PC-3 (cell line): Measurements from ENCODE around the gene ZSCAN29. TPM values are rescaled to one million over a fixed set of nuclear protein-coding genes. Genes with fewer than 3 reads are reported as not detected.

Source experiments
- ATAC-seq: fragments of 200-7000 bp; cut with Tn5 transposase; 2 replicates; pipeline ENCODE4 v1.9.1; 2020; ENCODE audit warnings: mild to moderate bottlenecking, moderate library complexity
- BruUV-seq: library from RNA; stranded (reverse); fragments of 400-500 nt; replicated peaks from 2 replicates; lab custom pipeline; 2021; lab: Mats Ljungman, UMichigan
- CTCF ChIA-PET: fragments of 300-600 bp; sonication (Branson Sonifier 250); formaldehyde crosslinking; loops from one replicate; lab custom pipeline; 2022; ENCODE audit warnings: antibody characterized with exemption; lab: Charles Lee
- POLR2A ChIA-PET: fragments of 300-600 bp; sonication (Branson Sonifier 250); formaldehyde crosslinking; loops from one replicate; lab custom pipeline; 2022; ENCODE audit warnings: antibody characterized with exemption; ENCODE audit not compliant: unreplicated experiment; lab: Charles Lee
- DNase-seq: peaks from one replicate; pipeline ENCODE4 v3.0.0-alpha.2; 2015
- H2AFZ ChIP-seq: fragments of 300-600 bp; sonication (generic); 2 replicates; pipeline ENCODE4 v1.6.0; 2016; ENCODE audit warnings: antibody characterized with exemption, low read length
- H3F3A ChIP-seq: fragments of 300-600 bp; sonication (generic); one replicate; pipeline ENCODE4 v1.6.0; 2017; ENCODE audit warnings: antibody characterized with exemption, low read length, control low read depth, mild to moderate bottlenecking; ENCODE audit not compliant: unreplicated experiment
- H3K27ac ChIP-seq: fragments of 300-600 bp; sonication (generic); 2 replicates; pipeline ENCODE4 v1.5.1; 2016; ENCODE audit warnings: mild to moderate bottlenecking, low read length
- H3K27me3 ChIP-seq: fragments of 300-600 bp; sonication (generic); 2 replicates; pipeline ENCODE4 v1.6.1; 2016; ENCODE audit warnings: low read length, mixed read lengths
- H3K36me3 ChIP-seq: fragments of 300-600 bp; sonication (generic); 2 replicates; pipeline ENCODE4 v1.6.1; 2016; ENCODE audit warnings: low read depth, mixed run types, low read length, mixed read lengths
- H3K4me1 ChIP-seq: fragments of 300-600 bp; sonication (generic); 2 replicates; pipeline ENCODE4 v1.5.1; 2016; ENCODE audit warnings: low read length; ENCODE audit not compliant: insufficient read depth
- H3K4me2 ChIP-seq: fragments of 300-600 bp; sonication (generic); 2 replicates; pipeline ENCODE4 v1.6.0; 2016; ENCODE audit warnings: low read length
- H3K4me3 ChIP-seq: fragments of 300-600 bp; sonication (generic); 2 replicates; pipeline ENCODE4 v1.5.1; 2016; ENCODE audit warnings: mild to moderate bottlenecking, low read length, mixed read lengths
- H3K79me2 ChIP-seq: fragments of 300-600 bp; sonication (generic); 2 replicates; pipeline ENCODE4 v1.6.1; 2017; ENCODE audit warnings: low read length, mixed read lengths
- H3K9ac ChIP-seq: fragments of 300-600 bp; sonication (generic); 2 replicates; pipeline ENCODE4 v1.6.0; 2016; ENCODE audit warnings: mild to moderate bottlenecking, low read length
- H3K9me2 ChIP-seq: fragments of 300-600 bp; sonication (generic); replicated peaks from 2 replicates; pipeline ENCODE4 v1.6.1; 2016; ENCODE audit warnings: mixed run types, low read length, mixed read lengths
- H3K9me3 ChIP-seq: fragments of 300-600 bp; sonication (generic); 2 replicates; pipeline ENCODE4 v1.6.1; 2016; ENCODE audit warnings: low read length, mixed read lengths
- H4K20me1 ChIP-seq: fragments of 300-600 bp; sonication (generic); 2 replicates; pipeline ENCODE4 v1.6.1; 2016; ENCODE audit warnings: low read length, mixed read lengths
- CTCF ChIP-seq: fragments of 300-600 bp; sonication (generic); conservative IDR thresholded peaks from 2 replicates; pipeline ENCODE4 v1.5.1; 2017; ENCODE audit warnings: antibody characterized with exemption, low read depth, mild to moderate bottlenecking, low read length
- EZH2 ChIP-seq: fragments of 300-600 bp; sonication (generic); IDR thresholded peaks from one replicate; pipeline ENCODE4 v1.6.1; 2017; ENCODE audit warnings: antibody characterized with exemption, mild to moderate bottlenecking, low read length; ENCODE audit not compliant: unreplicated experiment
- EZH2phosphoT487 ChIP-seq: fragments of 300-600 bp; sonication (generic); IDR thresholded peaks from 2 replicates; pipeline ENCODE4 v1.6.1; 2018; ENCODE audit warnings: mild to moderate bottlenecking, antibody characterized with exemption, low read length, borderline replicate concordance
- intact Hi-C: fragments of 100-400 bp; cut with micrococcal nuclease; formaldehyde crosslinking; loops from 2 replicates; pipeline ENCODE4 v1.9.0; 2023
- total RNA-seq: library from RNA; depleted of rRNA; stranded (reverse); fragments of >200 nt; gene quantifications from 2 replicates; pipeline ENCODE4 v1.2.3, GENCODE V29; 2014

ZSCAN29 gene
- total RNA-seq, 1 experiment from 2014 or later, result 28.0 TPM

DNA sequence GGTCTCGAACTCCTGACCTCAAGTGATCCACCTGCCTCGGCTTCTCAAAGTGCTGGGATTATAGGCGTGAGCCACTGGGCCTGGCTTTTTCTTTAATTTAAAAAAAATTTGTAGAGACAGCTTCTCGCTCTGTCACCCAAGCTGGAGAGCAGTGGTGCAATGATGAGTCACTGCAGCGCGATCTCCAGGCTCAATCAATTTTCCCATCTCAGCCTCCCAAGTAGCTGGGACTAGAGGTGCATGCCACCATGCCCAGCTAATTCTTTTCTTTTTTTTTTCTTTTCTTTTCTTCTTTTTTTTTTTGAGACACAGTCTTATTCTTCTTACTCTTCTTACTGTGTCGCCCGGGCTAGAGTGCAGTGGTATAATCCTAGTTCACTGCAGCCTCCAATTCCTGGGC, 19.9 kb upstream of the ZSCAN29 start:
- DNase-seq, result no peak

DNA sequence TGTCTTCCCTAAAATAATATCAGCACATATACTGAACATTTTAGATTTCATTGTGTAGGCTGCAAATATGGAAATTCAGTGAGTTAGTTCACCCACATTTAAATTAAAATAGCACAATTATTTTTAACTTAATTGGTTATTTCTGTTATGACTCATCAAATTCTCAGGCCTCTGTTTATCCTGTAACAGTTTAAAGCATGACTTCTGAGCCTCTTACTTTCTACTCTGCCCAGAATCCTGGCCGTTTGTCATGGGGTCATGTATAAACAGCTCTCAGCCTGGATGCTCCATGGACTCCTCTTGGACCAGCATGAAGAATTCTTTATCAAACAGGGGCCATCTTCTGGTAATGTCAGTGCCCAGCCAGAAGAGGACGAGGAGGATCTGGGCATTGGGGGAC, 12.2 kb upstream of the ZSCAN29 start:
- H3K4me1 ChIP-seq, result no peaks in the 10 kb centered on the region
- BruUV-seq, result no TSS peak
- H3K79me2 ChIP-seq, result no peaks in the 10 kb centered on the region
- H3K4me3 ChIP-seq, result no peak overlapping the region
- no peak overlapping the region for H2AFZ ChIP-seq
- peaks cover 62% of the 10 kb centered on the region for H3K36me3 ChIP-seq
- POLR2A ChIA-PET, result no interaction called here
- DNase-seq (no peak), ATAC-seq (no peak)
- H3K9me2 ChIP-seq, result no peaks in the 10 kb centered on the region
- no peak for TF ChIP-seq EZH2phosphoT487
- no peak for TF ChIP-seq CTCF
- no peak for TF ChIP-seq EZH2
- H3K27ac ChIP-seq, result no peak overlapping the region
- intact Hi-C loops, result no loop called here
- H3K4me2 ChIP-seq, result no peak overlapping the region
- no peak overlapping the region for H3K9ac ChIP-seq
- CTCF ChIA-PET, result no interaction called here
- H4K20me1 ChIP-seq, result no peaks in the 10 kb centered on the region
- H3F3A ChIP-seq, result no peaks in the 10 kb centered on the region
- no peaks in the 10 kb centered on the region for H3K9me3 ChIP-seq
- no peaks in the 10 kb centered on the region for H3K27me3 ChIP-seq

More for the DNA sequence above, 19.9 kb upstream of the ZSCAN29 start:
- Histone ChIP-seq H2AFZ (no peak overlapping the region), H3K36me3 (peaks cover 31% of the 10 kb centered on the region), H3K9me2 (no peaks in the 10 kb centered on the region), H3K9ac (no peak overlapping the region), H3K4me3 (no peak overlapping the region), H3K9me3 (no peaks in the 10 kb centered on the region), H3K4me1 (no peaks in the 10 kb centered on the region), H4K20me1 (no peaks in the 10 kb centered on the region), H3K4me2 (no peak overlapping the region), H3F3A (no peaks in the 10 kb centered on the region), H3K27me3 (no peaks in the 10 kb centered on the region), H3K27ac (no peak overlapping the region), H3K79me2 (no peaks in the 10 kb centered on the region)
- BruUV-seq, result no TSS peak
- TF ChIP-seq EZH2phosphoT487 (no peak), EZH2 (no peak), CTCF (no peak)
- ChIA-PET CTCF (interaction anchor here (0.7 kb wide), 1 partner anchor 16 kb away, joined by 3 read pairs; no protein-coding TSS in a partner anchor), POLR2A (interaction anchor here (0.6 kb wide), 1 partner anchor 136 kb away, joined by 4 read pairs; no protein-coding TSS in a partner anchor)
- no peak for ATAC-seq
- intact Hi-C loops, result no loop called here

GRCh38 chr15:43382310-43382709, 11.5 kb upstream of the ZSCAN29 start:
- no peak for DNase-seq
- Histone ChIP-seq H3K79me2 (no peaks in the 10 kb centered on the region), H3K9me3 (no peaks in the 10 kb centered on the region), H4K20me1 (no peaks in the 10 kb centered on the region), H3K27me3 (no peaks in the 10 kb centered on the region), H3K4me2 (no peak overlapping the region), H3K9ac (no peak overlapping the region), H3K9me2 (no peaks in the 10 kb centered on the region), H3K4me1 (no peaks in the 10 kb centered on the region), H3K4me3 (no peak overlapping the region), H3F3A (no peaks in the 10 kb centered on the region), H2AFZ (no peak overlapping the region), H3K36me3 (peaks cover 59% of the 10 kb centered on the region), H3K27ac (no peak overlapping the region)
- intact Hi-C loops, result no loop called here
- no peak for ATAC-seq
- no TSS peak for BruUV-seq
- TF ChIP-seq EZH2phosphoT487 (no peak), EZH2 (no peak), CTCF (no peak)
- POLR2A ChIA-PET, result interaction anchor here (0.6 kb wide), 1 partner anchor 8 kb away, joined by 3 read pairs; no protein-coding TSS in a partner anchor
- CTCF ChIA-PET, result no interaction called here
